GM12801 (cell line): ENCODE measurements around the gene SLC12A2.

ENCODE experiments used
- CTCF ChIP-seq: IDR thresholded peaks from one replicate; pipeline ENCODE4 v1.5.1; 2011; ENCODE audit warnings: control low read depth; ENCODE audit not compliant: insufficient read length; ENCODE audit errors: extremely low read depth

Gene SLC12A2

GRCh38 chr5:128208436-128208835 is 124.9 kb downstream of the SLC12A2 start:
- no peak for TF ChIP-seq CTCF

GRCh38 chr5:128212191-128212806 is 128.7 kb downstream of the SLC12A2 start:
- no peak for TF ChIP-seq CTCF

- no peak for TF ChIP-seq CTCF
Observed at GRCh38 chr5:128213340-128213739, 129.8 kb downstream of the SLC12A2 start.

- no peak for TF ChIP-seq CTCF
Observed at GRCh38 chr5:128213833-128214232, 130.3 kb downstream of the SLC12A2 start.

GRCh38 chr5:128216285-128216684 is 132.7 kb downstream of the SLC12A2 start:
- TF ChIP-seq CTCF: no peak

GRCh38 chr5:128216860-128217531 is 133.4 kb downstream of the SLC12A2 start:
- no peak for TF ChIP-seq CTCF

- TF ChIP-seq CTCF: no peak
Observed at GRCh38 chr5:128220841-128221240, 137.3 kb downstream of the SLC12A2 start.
